Neural cell (in vitro differentiated cells): ENCODE data around the gene CMTM6. TPM values are rescaled to one million over a fixed set of nuclear protein-coding genes. Genes with fewer than 3 reads are reported as not detected.

Experiments
- H2AFZ ChIP-seq: fragments of 200-600, 300-800 bp; sonication (generic), shearing (Covaris generic); 2 replicates; pipeline ENCODE4 v1.6.0; 2014; ENCODE audit warnings: low read depth, mild to moderate bottlenecking, antibody characterized with exemption, low read length, moderate library complexity
- H3F3A ChIP-seq: fragments of 200-600 bp; shearing (Covaris generic); 2 replicates; pipeline ENCODE4 v1.6.1; 2016; ENCODE audit warnings: mild to moderate bottlenecking, moderate library complexity, mixed read lengths, antibody characterized with exemption, low read length; ENCODE audit not compliant: insufficient read depth, poor library complexity, severe bottlenecking
- H3K27ac ChIP-seq: fragments of 200-600, 300-800 bp; sonication (generic), shearing (Covaris generic); 2 replicates; pipeline ENCODE4 v1.5.1; 2014; ENCODE audit warnings: mild to moderate bottlenecking, low read length, moderate library complexity
- H3K27me3 ChIP-seq: fragments of 300-800, 200-600 bp; sonication (generic), shearing (Covaris generic); 2 replicates; pipeline ENCODE4 v1.6.0; 2014; ENCODE audit warnings: mild to moderate bottlenecking, low read depth, low read length, moderate library complexity; ENCODE audit not compliant: insufficient read depth
- H3K36me3 ChIP-seq: fragments of 300-800, 200-600 bp; sonication (generic), shearing (Covaris generic); 2 replicates; pipeline ENCODE4 v1.5.1; 2014; ENCODE audit warnings: mild to moderate bottlenecking, antibody characterized with exemption, low read length, moderate library complexity; ENCODE audit not compliant: insufficient read depth
- H3K4me2 ChIP-seq: fragments of 300-800, 200-600 bp; sonication (generic), shearing (Covaris generic); 2 replicates; pipeline ENCODE4 v1.6.0; 2014; ENCODE audit warnings: mild to moderate bottlenecking, low read length
- H3K4me3 ChIP-seq: fragments of 300-800, 200-600 bp; sonication (generic), shearing (Covaris generic); 2 replicates; pipeline ENCODE4 v1.5.1; 2014; ENCODE audit warnings: mild to moderate bottlenecking, low read length, moderate library complexity
- H3K79me2 ChIP-seq: fragments of 200-600 bp; shearing (Covaris generic); replicated peaks from 2 replicates; pipeline ENCODE4 v1.6.0; 2014; ENCODE audit warnings: mild to moderate bottlenecking, low read length, moderate library complexity; ENCODE audit not compliant: insufficient read depth
- H3K9ac ChIP-seq: fragments of 300-800, 200-600 bp; sonication (generic), shearing (Covaris generic); 2 replicates; pipeline ENCODE4 v1.6.1; 2016; ENCODE audit warnings: mild to moderate bottlenecking, low read length, mixed read lengths
- H3K9me2 ChIP-seq: fragments of 200-600 bp; shearing (Covaris generic); 2 replicates; pipeline ENCODE4 v1.6.1; 2016; ENCODE audit warnings: mild to moderate bottlenecking, low read length, mixed read lengths; ENCODE audit not compliant: insufficient read depth
- H3K9me3 ChIP-seq: fragments of 200-600, 300-800 bp; sonication (generic), shearing (Covaris generic); 2 replicates; pipeline ENCODE4 v1.6.1; 2016; ENCODE audit warnings: mild to moderate bottlenecking, mixed run types, low read length, moderate library complexity, mixed read lengths
- H4K20me1 ChIP-seq: fragments of 200-600 bp; shearing (Covaris generic); 2 replicates; pipeline ENCODE4 v1.6.1; 2016; ENCODE audit warnings: mild to moderate bottlenecking, mixed run types; ENCODE audit not compliant: insufficient read depth
- CTCF ChIP-seq: fragments of 450-650 bp; IDR thresholded peaks from 2 replicates; pipeline ENCODE4 v1.5.1; 2014; ENCODE audit warnings: antibody characterized with exemption, mild to moderate bottlenecking, moderate library complexity; ENCODE audit not compliant: poor library complexity, severe bottlenecking
- EP300 ChIP-seq: fragments of 450-650 bp; conservative IDR thresholded peaks from 2 replicates; pipeline ENCODE4 v1.6.1; 2014; ENCODE audit warnings: antibody characterized with exemption, mild to moderate bottlenecking, moderate library complexity; ENCODE audit not compliant: poor library complexity, severe bottlenecking
- EZH2 ChIP-seq: fragments of 200-600, 300-800 bp; shearing (Covaris generic), sonication (generic); IDR thresholded peaks from 2 replicates; pipeline ENCODE4 v1.6.1; 2014; ENCODE audit warnings: antibody characterized with exemption, low read length, borderline replicate concordance, mild to moderate bottlenecking; ENCODE audit not compliant: insufficient read depth, poor library complexity, severe bottlenecking
- MXI1 ChIP-seq: fragments of 450-650 bp; conservative IDR thresholded peaks from 2 replicates; pipeline ENCODE4 v1.6.1; 2014; ENCODE audit warnings: antibody characterized with exemption, mild to moderate bottlenecking; ENCODE audit not compliant: poor library complexity, severe bottlenecking
- POLR2AphosphoS5 ChIP-seq: IDR thresholded peaks from 2 replicates; pipeline ENCODE4 v1.6.1; 2012
- RAD21 ChIP-seq: fragments of 450-650 bp; conservative IDR thresholded peaks from 2 replicates; pipeline ENCODE4 v1.6.1; 2014; ENCODE audit warnings: antibody characterized with exemption, mild to moderate bottlenecking, moderate library complexity
- REST ChIP-seq: IDR thresholded peaks from 2 replicates; pipeline ENCODE4 v1.6.1; 2012; ENCODE audit warnings: borderline replicate concordance
- SMC3 ChIP-seq: fragments of 450-650 bp; conservative IDR thresholded peaks from 2 replicates; pipeline ENCODE4 v1.6.1; 2014; ENCODE audit warnings: antibody characterized with exemption, mild to moderate bottlenecking, moderate library complexity; ENCODE audit not compliant: poor library complexity
- TAF1 ChIP-seq: IDR thresholded peaks from 2 replicates; pipeline ENCODE4 v1.6.1; 2012; ENCODE audit warnings: low read depth
- polyA plus RNA-seq: library from polyadenylated mRNA; depleted of rRNA; stranded (reverse); fragments of >200 nt; gene quantifications from 2 replicates; pipeline ENCODE4 v1.2.3, GENCODE V29; 2014

Gene CMTM6
- polyA plus RNA-seq, 1 donor from 2014 or later: 12.8 TPM

GRCh38 chr3:32434206-32434605, 68.4 kb downstream of the CMTM6 start:
- no peaks in the 10 kb centered on the region for H4K20me1 ChIP-seq
- H3K27me3 ChIP-seq: no peaks in the 10 kb centered on the region
- no peaks in the 10 kb centered on the region for H3K36me3 ChIP-seq
- H3K9me3 ChIP-seq: no peaks in the 10 kb centered on the region
- no peak overlapping the region for H3K9ac ChIP-seq
- no peaks in the 10 kb centered on the region for H3K9me2 ChIP-seq
- no peak overlapping the region for H3K27ac ChIP-seq
- no peaks in the 10 kb centered on the region for H3K79me2 ChIP-seq
- no peak overlapping the region for H3K4me2 ChIP-seq
- no peak overlapping the region for H2AFZ ChIP-seq
- H3F3A ChIP-seq: no peaks in the 10 kb centered on the region
- H3K4me3 ChIP-seq: no peak overlapping the region
- TF ChIP-seq EZH2 (no peak), REST (no peak), EP300 (no peak), POLR2AphosphoS5 (no peak), MXI1 (no peak), TAF1 (no peak), SMC3 (no peak), RAD21 (no peak), CTCF (no peak)

GRCh38 chr3:32432711-32433530, 69.7 kb downstream of the CMTM6 start:
- TF ChIP-seq TAF1: no peak
- TF ChIP-seq MXI1: no peak
- TF ChIP-seq POLR2AphosphoS5: no peak
- no peak for TF ChIP-seq REST
- TF ChIP-seq RAD21: no peak
- TF ChIP-seq EP300: no peak
- TF ChIP-seq EZH2: no peak
- TF ChIP-seq CTCF: no peak
- no peak for TF ChIP-seq SMC3
- Histone ChIP-seq H4K20me1 (no peaks in the 10 kb centered on the region), H3K27ac (no peak overlapping the region), H3K36me3 (no peaks in the 10 kb centered on the region), H3K4me3 (no peak overlapping the region), H3K9me3 (no peaks in the 10 kb centered on the region), H3K79me2 (no peaks in the 10 kb centered on the region), H3K4me2 (no peak overlapping the region), H2AFZ (no peak overlapping the region), H3K9ac (no peak overlapping the region), H3K9me2 (no peaks in the 10 kb centered on the region), H3K27me3 (no peaks in the 10 kb centered on the region), H3F3A (no peaks in the 10 kb centered on the region)
